Bronchial epithelial cell (primary cell): ENCODE results near the gene SHF. TPM values are rescaled to one million over a fixed set of nuclear protein-coding genes. Genes with fewer than 3 reads are reported as not detected.

Experiments used
- DNase-seq: peaks from one replicate; pipeline ENCODE4 v3.0.0-alpha.2; 2010; ENCODE audit warnings: low read depth
- FAIRE-seq: peaks from 2 replicates; lab custom pipeline; 2011; peaks lifted over from hg19 to GRCh38; lab: Jason Lieb, UNC
- H3K27me3 ChIP-seq: 2 replicates; pipeline ENCODE4 v1.5.1; 2011; ENCODE audit warnings: low read length; ENCODE audit not compliant: control insufficient read depth, insufficient read depth
- H3K36me3 ChIP-seq: 2 replicates; pipeline ENCODE4 v1.5.1; 2011; ENCODE audit warnings: low read length; ENCODE audit not compliant: control insufficient read depth, insufficient read depth
- H3K4me3 ChIP-seq: 2 replicates; pipeline ENCODE4 v1.5.1; 2011; ENCODE audit warnings: mild to moderate bottlenecking, low read depth, low read length, control low read depth
- CTCF ChIP-seq: IDR thresholded peaks from 2 replicates; pipeline ENCODE4 v1.5.1; 2011; ENCODE audit warnings: mild to moderate bottlenecking, moderate library complexity, low read length, control low read depth, inconsistent platforms; ENCODE audit not compliant: insufficient read depth, severe bottlenecking
- total RNA-seq: library from RNA; depleted of rRNA; stranded (reverse); fragments of >200 nt; gene quantifications from 2 replicates; pipeline ENCODE4 v1.2.1, GENCODE V29; 2014

The SHF gene
- total RNA-seq, 1 donor from 2014 or later = 0.79 TPM

GRCh38 chr15:45200799-45201556, 13.2 kb upstream of the SHF start:
- peak; percentile 79 for DNase-seq
- H3K4me3 ChIP-seq = peak overlapping the region; percentile 60
- no peak for TF ChIP-seq CTCF
- H3K36me3 ChIP-seq = no peaks in the 10 kb centered on the region
- no peak for FAIRE-seq
- no peaks in the 10 kb centered on the region for H3K27me3 ChIP-seq

GRCh38 chr15:45200001-45200798, 12.4 kb upstream of the SHF start:
- H3K36me3 ChIP-seq = no peaks in the 10 kb centered on the region
- H3K27me3 ChIP-seq = no peaks in the 10 kb centered on the region
- no peak for FAIRE-seq
- TF ChIP-seq CTCF = no peak
- DNase-seq = peak; percentile 90
- peak overlapping the region; percentile 60 for H3K4me3 ChIP-seq

- FAIRE-seq (no peak), DNase-seq (peak; percentile 35)
- Histone ChIP-seq H3K4me3 (peak overlapping the region; percentile 60), H3K36me3 (no peaks in the 10 kb centered on the region), H3K27me3 (no peaks in the 10 kb centered on the region)
- no peak for TF ChIP-seq CTCF
Observed at GRCh38 chr15:45199136-45199810, 11.5 kb upstream of the SHF start.

- peak; percentile 91 for TF ChIP-seq CTCF
- Histone ChIP-seq H3K27me3 (no peaks in the 10 kb centered on the region), H3K36me3 (no peaks in the 10 kb centered on the region), H3K4me3 (peak overlapping the region; percentile 60)
- FAIRE-seq (no peak), DNase-seq (peak; percentile 90)
Observed at GRCh38 chr15:45198337-45199135, 10.8 kb upstream of the SHF start.

GRCh38 chr15:45197512-45197911, 9.7 kb upstream of the SHF start:
- TF ChIP-seq CTCF = no peak
- no peak overlapping the region for H3K4me3 ChIP-seq
- no peaks in the 10 kb centered on the region for H3K36me3 ChIP-seq
- H3K27me3 ChIP-seq = no peaks in the 10 kb centered on the region
- DNase-seq = peak; percentile 80
- FAIRE-seq = no peak
